GM19324 (cell line): ENCODE measurements around the gene ZDHHC23.
A peak's percentile ranks its signal among the peaks of the same experiment; 100 is the strongest.

ENCODE experiments used
- ATAC-seq: cut with Tn5 transposase; IDR thresholded peaks from one replicate; pipeline ENCODE4 v1.9.1; 2021; ENCODE audit warnings: mild to moderate bottlenecking, moderate library complexity; ENCODE audit not compliant: unreplicated experiment, low FRiP score

The ZDHHC23 gene, protein sequence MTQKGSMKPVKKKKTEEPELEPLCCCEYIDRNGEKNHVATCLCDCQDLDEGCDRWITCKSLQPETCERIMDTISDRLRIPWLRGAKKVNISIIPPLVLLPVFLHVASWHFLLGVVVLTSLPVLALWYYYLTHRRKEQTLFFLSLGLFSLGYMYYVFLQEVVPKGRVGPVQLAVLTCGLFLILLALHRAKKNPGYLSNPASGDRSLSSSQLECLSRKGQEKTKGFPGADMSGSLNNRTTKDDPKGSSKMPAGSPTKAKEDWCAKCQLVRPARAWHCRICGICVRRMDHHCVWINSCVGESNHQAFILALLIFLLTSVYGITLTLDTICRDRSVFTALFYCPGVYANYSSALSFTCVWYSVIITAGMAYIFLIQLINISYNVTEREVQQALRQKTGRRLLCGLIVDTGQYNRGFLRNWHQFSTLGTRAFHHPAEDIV

DNA sequence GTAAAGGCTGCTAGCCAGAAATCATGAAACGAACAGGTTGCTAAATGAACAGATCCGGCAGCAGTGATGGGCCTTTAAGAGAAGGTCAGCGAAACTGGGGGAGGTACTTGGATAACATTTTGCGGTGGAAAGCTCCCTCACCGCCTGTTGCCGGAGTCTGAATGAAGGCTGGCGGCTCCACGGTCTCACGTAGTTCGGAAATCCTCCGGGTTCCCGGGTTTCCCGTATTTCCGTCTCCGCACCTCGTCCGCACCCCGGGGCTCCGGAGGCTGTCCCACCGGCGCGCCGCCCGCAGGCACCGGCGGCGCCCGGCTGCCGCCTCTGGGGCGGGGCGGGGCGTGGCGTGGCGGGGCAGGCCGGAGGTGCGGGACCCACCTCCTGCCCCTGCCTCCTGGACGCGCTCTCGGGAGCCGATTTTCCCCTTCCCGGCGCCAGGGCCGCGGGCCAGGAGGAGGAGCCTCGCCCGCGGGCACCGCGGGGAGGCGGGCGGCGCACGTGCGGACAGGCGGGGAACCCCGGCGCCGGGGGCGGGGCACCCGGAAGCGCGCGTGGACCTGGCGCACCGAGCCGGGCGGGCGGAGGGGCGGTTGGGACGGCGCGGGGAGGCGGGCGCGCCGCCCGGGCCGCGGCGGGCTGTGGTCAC lies at the start of gene ZDHHC23:
Gene ZDHHC23 (plus strand): TSS at position 642 of the 643 bp plus-strand sequence. CDS start 790 bp downstream, outside the sequence.
- ATAC-seq: peak; percentile 84

GRCh38 chr3:113898892-113899291 lies 48.9 kb upstream of the ZDHHC23 start:
- no peak for ATAC-seq

DNA sequence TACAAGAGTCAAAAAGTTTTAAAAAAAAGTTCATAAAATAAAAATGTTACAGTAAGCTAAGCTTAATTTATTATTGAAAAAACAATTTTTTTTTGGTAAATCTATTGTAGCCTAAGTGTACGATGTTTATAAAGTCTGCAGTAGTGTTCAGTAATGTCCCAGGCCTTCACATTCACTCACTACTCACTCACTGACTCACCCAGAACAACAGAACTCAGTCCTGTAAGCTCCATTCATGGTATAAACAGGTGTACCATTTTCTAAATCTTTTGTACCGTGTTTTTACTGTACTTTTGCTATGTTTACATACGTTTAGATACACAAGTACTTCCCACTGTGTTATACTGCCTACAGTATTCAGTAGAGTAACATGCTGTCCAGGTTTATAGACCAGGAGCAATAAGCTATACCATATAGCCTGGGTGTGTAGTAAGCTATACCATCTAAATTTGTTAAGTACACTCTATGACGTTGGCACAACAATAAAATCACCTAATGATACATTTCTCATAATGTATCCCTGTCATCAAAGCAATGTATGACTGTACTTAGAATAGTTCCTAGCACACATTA lies 41.2 kb upstream of the ZDHHC23 start:
- no peak for ATAC-seq

GRCh38 chr3:113908133-113908532 lies 39.7 kb upstream of the ZDHHC23 start:
- no peak for ATAC-seq

- ATAC-seq: no peak
These were observed 36.8 kb upstream of the ZDHHC23 start for GRCh38 chr3:113910966-113911365.

GRCh38 chr3:113912552-113913236 lies 35.1 kb upstream of the ZDHHC23 start:
- peak; percentile 87 for ATAC-seq

- ATAC-seq: no peak
These were observed 33.2 kb upstream of the ZDHHC23 start for GRCh38 chr3:113914646-113915045.

- ATAC-seq: no peak
These were observed 20.3 kb upstream of the ZDHHC23 start for GRCh38 chr3:113927556-113927955.

DNA sequence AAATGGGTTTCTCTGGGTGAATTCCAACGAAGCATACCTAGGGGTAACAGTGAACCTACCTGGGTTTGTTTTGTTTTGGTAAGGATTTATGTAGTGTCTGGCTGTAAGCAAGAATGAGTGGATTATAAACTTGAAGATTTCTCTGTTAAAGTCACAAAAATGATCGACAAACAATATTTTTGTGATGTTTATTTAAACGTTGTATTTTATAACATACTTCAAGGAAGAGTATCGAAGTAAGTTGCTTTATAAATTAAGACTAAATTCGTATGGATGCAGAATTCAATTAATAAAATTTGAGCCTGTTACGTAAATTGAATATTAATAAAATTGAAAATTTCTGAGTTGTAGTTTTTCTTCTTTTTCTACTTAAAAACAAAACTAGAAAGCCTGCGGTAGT lies 982 bp upstream of the ZDHHC23 start:
- no peak for ATAC-seq

DNA sequence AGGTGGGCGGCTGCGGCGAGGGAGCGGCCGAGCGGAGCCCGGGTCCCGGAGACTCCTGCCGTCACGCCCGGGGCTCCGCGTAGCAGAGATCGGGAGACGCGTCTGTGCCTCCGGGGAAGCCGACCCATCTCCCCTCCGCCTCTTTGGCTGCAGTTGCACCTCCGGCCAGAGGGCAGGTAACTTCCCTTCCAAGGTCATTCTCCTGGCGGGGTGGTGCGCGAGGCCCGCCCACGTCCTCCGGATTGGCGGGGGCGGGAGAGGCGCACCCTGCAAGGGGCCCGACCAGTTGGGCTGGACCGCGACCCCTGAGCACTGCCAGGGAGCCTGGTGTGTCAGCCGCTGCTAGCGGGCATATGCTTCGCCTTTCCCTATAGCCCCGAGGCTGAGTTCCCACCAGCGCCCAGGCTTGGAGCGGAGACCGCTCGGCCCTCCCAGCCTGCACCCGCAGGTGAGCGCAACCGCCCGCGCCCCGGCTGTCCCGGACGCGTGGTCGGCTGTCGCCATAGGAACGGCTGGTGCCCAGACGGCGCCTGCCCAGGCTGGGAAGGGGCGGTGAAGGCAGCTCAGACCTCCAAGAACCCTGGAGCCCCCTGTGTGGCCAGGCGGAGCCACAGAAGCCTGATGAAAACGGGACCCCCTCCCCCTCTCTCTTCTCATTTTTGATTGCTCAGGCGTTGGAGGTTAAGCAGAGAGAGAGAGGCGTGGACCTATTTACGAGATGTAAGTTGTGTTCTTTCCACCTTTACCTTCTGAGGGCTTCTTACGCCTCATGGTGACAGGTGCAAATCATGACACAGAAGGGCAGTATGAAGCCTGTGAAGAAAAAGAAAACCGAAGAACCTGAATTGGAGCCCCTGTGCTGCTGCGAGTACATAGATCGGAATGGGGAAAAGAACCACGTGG lies 453 bp downstream of the ZDHHC23 start:
- peak; percentile 56 for ATAC-seq

DNA sequence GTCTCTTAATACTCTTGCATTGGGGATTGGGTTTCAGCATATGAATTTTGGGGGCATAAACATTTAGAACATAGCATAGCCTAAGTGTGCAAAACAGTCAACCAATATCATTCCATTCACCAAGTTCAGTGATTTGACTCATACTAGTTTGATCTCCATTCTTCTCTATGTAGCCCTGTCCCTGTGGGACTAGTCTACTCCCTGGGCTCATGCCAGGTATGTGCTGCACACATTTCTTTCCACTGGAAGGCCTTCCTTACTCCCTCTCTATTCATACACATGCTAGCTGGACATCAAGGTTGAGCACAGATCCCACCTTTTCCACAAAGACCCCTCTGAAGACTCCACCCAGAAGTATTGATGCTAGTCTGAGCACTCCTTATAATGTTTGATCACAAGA lies 5.1 kb downstream of the ZDHHC23 start:
- no peak for ATAC-seq

DNA sequence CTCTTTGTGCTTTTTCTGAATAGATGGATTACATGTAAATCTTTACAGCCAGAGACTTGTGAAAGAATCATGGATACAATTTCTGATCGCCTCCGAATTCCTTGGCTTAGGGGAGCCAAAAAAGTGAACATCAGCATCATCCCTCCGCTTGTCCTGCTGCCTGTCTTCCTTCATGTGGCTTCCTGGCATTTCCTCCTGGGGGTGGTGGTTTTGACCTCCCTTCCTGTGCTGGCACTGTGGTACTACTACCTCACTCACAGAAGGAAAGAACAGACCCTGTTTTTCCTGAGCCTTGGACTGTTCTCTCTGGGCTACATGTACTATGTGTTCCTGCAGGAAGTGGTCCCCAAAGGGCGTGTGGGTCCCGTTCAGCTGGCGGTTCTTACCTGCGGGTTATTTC lies 5.9 kb downstream of the ZDHHC23 start:
- ATAC-seq: no peak

DNA sequence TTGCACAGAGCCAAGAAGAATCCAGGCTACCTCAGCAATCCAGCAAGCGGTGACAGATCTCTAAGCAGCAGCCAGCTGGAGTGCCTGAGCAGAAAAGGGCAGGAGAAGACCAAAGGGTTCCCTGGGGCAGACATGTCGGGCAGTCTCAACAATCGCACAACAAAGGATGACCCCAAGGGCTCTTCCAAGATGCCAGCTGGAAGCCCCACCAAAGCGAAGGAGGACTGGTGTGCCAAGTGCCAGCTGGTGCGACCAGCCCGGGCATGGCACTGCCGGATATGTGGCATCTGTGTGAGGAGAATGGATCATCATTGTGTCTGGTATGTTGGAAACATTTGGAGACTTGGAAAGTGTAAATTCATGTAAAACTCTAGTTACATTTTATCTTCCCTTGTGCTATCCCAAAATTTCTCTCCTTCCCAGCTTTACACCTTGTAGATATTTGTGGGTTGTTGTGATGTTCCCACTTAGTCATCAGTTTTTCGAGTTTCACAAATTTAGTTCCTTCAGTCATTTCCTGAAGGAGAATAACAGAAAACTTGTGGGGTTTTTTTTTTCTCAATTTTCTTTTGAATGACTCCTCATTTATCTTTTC lies 6.4 kb downstream of the ZDHHC23 start:
- no peak for ATAC-seq

- no peak for ATAC-seq
These were observed 16.1 kb downstream of the ZDHHC23 start for GRCh38 chr3:113963879-113964278.

DNA sequence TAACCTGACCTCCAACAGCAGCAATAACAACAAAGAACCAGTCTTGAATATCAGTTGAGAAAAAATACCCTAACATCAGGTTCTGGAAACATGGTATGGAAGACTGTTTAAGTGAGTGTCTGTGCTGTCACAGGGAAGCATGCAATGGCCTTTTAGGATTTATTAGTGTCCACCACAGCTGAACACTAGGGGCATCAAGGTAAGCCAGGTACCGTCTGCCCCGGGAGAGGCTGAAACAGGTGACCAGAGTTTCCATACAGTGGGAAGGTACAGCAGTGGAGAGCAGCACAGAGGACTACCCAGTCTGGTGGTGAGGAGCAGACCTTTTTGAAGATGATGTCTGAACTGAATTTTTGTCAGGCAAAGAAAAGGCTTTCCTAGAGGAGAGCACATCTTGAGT lies 18.4 kb downstream of the ZDHHC23 start:
- ATAC-seq: no peak

DNA sequence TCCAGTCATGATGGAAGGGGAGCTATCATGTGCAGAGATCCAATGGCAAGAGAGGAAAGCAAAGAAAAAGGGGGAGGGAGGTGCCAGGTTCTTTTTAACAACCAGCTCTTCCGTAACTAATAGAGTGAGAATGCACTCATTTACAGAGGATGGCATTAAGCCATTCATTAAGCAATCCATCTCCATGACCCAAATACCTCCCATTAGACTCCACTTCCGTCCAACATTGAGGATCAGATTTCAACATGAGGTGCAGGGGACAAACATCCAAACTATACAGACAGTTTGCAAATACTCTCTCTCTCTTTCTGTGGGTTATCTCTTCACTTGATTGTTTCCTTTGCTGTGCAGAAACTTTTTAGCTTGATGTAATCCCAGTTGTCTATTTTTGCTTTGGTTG lies 21.2 kb downstream of the ZDHHC23 start:
- no peak for ATAC-seq

- ATAC-seq: no peak
These were observed 30.0 kb downstream of the ZDHHC23 start for GRCh38 chr3:113977822-113978221.

GRCh38 chr3:113979916-113980315 lies 32.1 kb downstream of the ZDHHC23 start:
- no peak for ATAC-seq

- ATAC-seq: no peak
These were observed 34.0 kb downstream of the ZDHHC23 start for GRCh38 chr3:113981803-113982202.

- ATAC-seq: no peak
These were observed 35.7 kb downstream of the ZDHHC23 start for GRCh38 chr3:113983544-113983943.
